Right lobe of liver (tissue), 4 donors: Measurements from ENCODE around the gene SLC12A2.

Experiments
- POLR2A ChIP-seq: fragments of 450-650 bp; IDR thresholded peaks from one replicate; pipeline ENCODE4 v1.6.1; 2017; ENCODE audit warnings: antibody characterized with exemption, mild to moderate bottlenecking
- TF ChIP-seq, protein P1 (sequence below), 4 donors: fragments of 200-600 bp in 3 of 4; fragments of 450-650 bp in 1 of 4; IDR thresholded peaks; one replicate each; pipeline versions ENCODE4 v1.5.1 to v1.8.0; 2016 to 2022; ENCODE audit warnings: antibody characterized with exemption in 4 of 4, mild to moderate bottlenecking in 2 of 4
- donor health status: DM: no; HTN: no; CAD: no.
- donor health status: DM: no; HTN: no; CAD: no.
- donor health status: DM: no; HTN: yes; CAD: no.

DNA sequence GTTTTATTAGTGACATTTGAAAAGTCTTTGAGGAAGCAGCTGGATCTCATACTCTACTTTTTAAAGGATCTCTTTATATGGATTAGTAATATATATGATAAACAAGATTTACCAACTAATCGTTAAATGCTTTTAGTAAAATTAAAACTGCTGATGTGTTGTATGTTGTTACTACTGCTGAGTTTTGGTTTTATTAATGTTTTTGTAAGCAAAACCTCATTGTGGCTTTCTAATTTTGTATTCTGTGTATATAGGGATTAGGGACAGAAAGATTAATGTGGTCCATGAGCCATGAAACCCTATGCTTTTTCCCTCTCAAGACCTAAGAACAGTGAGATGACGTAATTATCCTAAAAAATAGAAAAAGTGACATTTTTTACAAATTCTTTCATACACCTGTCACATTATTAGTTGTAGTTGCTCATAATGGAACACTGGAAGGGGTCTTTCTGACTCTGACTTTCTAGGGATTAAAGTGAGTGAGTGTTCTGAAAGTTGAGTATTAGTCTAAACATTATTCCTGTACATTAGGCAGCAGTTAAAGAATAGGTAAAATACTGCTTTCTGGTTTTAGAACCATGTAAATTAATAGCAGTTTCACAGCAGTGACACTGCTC is 85.9 kb downstream of the SLC12A2 start:
- TF ChIP-seq, protein P1, sequence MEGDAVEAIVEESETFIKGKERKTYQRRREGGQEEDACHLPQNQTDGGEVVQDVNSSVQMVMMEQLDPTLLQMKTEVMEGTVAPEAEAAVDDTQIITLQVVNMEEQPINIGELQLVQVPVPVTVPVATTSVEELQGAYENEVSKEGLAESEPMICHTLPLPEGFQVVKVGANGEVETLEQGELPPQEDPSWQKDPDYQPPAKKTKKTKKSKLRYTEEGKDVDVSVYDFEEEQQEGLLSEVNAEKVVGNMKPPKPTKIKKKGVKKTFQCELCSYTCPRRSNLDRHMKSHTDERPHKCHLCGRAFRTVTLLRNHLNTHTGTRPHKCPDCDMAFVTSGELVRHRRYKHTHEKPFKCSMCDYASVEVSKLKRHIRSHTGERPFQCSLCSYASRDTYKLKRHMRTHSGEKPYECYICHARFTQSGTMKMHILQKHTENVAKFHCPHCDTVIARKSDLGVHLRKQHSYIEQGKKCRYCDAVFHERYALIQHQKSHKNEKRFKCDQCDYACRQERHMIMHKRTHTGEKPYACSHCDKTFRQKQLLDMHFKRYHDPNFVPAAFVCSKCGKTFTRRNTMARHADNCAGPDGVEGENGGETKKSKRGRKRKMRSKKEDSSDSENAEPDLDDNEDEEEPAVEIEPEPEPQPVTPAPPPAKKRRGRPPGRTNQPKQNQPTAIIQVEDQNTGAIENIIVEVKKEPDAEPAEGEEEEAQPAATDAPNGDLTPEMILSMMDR (IDR thresholded peaks at IDR 0.05), result no peak
- TF ChIP-seq POLR2A, result no peak
